Stimulated activated CD8-positive, alpha-beta memory T cell treated with anti-CD3 and anti-CD28 coated beads, Interleukin-7, amount 100 ng/mL, for 1 hour (primary cell): Measurements from ENCODE around the gene APOL6.
"Not testable (repeated sequence)": the region's sequence is repeated elsewhere in the genome, so short reads cannot be mapped to it uniquely, and the experiment has no call there.

ENCODE experiments used
- DNase-seq, 2 donors: peaks; one replicate each; pipeline ENCODE4 v3.0.0-alpha.2; 2020; ENCODE audit warnings: low read depth in 2 of 2

Gene APOL6

GRCh38 chr22:35637254-35637653 lies 11.0 kb upstream of the APOL6 start:
- DNase-seq, result no peak

DNA sequence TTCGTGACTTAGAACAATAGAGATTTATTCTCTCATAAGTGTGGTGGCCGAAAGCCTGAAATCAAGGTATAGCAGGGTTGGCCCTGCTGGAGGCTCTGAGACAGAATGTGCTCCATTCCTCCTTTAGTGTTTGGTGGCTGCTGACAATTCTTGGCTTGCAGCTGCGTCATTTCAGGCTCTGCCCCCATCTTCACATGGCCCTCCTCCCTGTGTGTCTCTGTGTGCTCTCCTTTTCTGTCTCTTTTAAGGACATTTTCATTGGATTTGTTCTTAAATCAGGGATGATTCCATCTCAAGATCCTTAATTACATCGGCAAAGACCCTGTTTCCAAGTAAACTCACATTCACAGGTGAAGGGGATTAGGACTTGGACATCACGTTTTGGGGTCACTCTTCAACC lies 10.2 kb upstream of the APOL6 start:
- DNase-seq, result no peak

- no peak for DNase-seq
These were observed 9.8 kb upstream of the APOL6 start for GRCh38 chr22:35638410-35638809.

DNA sequence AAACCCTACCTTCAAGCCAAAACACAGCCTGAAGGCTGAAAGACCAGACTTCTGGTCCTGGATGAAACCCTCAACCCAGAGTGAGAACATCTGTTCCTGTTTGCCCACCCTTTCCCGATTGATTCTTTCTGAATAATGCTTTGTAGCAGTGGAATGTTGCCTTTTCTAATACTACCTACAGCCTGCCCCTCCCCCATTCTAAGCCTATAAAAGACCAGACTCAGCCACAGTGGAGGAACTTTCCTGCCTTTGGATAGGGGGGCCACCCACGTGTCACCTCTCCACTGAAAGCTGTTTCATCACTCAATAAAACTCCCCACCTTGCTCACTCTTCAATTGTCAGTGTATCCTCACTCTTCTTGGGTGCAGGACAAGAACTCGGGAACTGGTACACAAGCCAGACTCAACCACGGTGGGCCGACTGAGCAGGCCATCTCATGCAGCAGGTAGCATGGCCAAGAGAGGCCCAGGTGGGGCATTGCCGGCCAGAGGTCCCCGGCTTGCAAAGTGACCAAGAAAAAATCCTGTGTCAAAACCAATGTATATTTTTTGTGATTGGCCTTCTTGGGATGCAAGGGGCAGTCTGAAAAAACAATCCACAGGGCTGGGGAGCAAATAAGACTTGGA lies 6.6 kb upstream of the APOL6 start:
- no peak for DNase-seq

DNA sequence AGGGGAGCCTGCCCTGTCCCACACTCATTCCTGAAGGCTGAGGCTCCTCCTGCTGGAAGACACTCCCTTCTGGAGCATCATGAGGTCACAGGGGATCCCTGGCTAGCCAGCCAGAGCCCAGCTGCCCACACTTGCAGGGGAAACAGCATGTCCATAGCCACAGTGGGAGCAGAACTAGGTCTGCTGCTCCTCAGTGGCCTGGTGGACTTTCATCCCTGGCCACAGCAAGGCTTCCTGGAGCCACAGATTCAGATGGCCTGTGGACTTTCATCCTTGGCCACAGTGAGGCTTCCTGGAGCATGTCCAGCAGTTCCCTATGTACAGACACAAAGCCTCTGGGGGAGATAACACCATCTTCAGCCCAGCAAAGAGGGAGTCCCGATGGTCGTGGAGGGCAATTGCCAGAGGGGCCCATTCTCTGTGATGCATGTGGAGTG lies 5.9 kb upstream of the APOL6 start:
- DNase-seq, result no peak

- no peak for DNase-seq
These were observed 4.3 kb upstream of the APOL6 start for GRCh38 chr22:35643991-35644390.

GRCh38 chr22:35645646-35646045 lies 2.6 kb upstream of the APOL6 start:
- no peak for DNase-seq

DNA sequence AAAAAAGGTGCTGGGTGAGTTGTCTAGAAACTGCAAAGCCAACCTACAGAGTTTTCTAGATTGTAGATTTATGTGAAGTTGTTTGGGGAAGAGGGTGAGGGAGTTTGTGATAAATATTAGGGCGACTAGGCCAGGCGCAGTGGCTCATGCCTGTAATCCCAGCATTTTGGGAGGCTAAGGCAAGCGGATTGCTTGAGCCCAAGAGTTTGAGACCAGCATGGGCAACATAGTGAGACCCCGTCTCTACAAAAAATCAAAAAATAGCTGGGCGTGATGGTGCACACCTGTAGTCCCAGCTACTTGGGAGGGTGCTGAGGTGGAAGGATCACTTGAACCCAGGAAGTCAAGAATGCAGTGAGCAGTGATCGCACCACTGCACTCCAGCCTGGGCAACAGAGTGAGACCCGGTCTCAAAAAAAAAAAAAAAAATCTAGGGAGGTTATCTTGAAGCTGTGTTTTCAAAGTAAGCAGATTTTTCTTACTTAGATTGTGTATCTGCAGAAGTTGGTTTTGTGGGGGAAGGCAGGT lies 844 bp downstream of the APOL6 start:
- no peak for DNase-seq

- DNase-seq, result no peak
These were observed 1.5 kb downstream of the APOL6 start for GRCh38 chr22:35649636-35650250.

GRCh38 chr22:35651085-35651484 lies 2.8 kb downstream of the APOL6 start:
- no peak for DNase-seq

DNA sequence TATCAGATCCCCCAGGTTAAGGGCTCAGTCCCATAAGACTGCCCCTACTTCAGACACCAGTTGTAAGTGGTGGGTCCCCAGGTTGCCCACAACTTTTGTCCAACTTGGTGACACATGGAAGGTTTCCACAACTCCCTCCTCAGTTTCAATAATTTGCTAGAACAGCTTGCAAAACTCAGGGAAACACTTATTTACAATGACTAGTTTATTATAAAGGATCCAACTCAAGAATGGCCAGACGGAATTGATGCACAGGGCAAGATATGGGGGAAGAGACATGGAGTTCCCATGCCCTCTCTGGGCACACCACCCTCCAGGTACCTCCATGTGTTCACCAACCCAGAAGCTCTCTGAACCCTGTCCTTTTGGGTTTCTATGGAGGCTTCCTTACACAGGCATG lies 5.6 kb downstream of the APOL6 start:
- no peak for DNase-seq

DNA sequence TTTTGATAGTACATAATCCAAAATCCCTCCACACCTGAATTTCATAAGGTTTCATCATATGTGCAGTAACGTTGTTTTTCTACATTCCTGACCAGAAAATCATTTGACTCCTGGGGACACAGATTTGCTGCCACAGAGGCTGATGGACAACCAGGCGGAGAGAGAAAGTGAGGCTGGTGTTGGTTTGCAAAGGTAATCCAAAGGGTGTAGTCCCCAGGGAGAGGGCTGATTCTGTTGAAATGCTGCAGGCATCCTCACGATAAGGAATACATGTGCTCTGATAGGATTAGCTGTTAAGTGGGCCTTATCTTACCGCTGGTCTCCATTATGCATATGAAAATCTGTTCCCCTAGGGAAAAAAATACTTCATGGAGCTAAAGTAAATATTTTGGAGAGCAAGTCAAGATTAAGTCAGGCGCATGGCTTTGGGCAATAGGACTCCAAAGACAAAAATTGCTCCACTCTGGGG lies 8.1 kb downstream of the APOL6 start:
- DNase-seq, result no peak

DNA sequence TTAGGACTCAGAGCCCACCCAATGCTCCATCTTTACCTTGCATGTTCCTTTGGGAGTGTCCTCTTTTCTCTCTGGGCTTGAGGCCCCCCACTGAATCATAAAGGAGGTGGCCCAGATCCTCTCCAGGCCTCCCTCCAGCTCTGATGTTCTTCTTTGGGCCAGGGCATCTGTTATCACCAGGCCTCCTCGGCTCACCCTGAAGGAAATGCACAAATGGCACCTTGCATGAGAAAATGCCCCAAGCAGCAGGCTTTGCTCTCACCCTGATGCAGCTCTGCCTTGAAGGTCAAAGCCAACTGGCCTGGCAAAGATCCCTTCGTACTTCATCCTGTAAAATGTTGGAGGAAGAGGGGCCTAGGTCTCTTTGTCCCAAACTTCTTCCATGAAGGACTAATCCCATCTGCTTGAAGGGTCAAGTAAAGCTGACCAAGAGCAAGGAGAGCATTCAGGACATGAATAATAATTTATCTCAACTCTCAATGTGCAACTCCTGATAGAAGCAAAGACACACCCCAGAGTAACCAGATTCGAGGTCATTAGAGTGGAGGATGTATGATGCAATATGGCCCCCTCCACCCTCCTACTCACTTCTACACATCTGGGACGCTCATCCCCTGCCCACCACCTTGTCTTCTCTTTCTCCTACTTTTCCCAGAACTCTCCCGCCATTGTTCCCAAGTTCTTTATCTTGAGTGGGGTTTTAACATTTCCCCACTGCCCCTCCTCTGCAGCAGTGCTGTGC lies 9.5 kb downstream of the APOL6 start:
- DNase-seq, result no peak

GRCh38 chr22:35660291-35661127 lies 12.3 kb downstream of the APOL6 start:
- peak; percentile 27 to 29 for DNase-seq

- DNase-seq, result no peak
These were observed 13.2 kb downstream of the APOL6 start for GRCh38 chr22:35661464-35661863.

DNA sequence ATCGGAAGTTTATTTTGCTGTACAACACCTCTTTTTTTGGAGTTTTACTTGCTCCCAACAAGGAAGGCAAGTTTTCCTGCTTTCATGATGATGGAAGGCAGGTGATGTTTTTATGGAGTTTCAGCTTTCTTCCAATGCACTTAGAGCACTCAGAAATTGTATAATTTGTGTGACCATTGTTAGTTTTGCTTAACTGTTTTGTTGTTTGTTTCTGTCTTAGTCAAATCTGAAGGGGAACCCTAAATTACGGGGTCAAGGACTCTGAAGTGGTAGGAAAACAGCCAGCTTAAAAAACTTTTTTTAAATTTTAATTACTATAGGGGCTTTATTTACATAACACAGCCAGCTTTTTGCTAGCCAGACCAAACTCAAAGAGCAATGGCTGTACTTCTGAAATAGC lies 14.7 kb downstream of the APOL6 start:
- no peak for DNase-seq

- no peak for DNase-seq
These were observed 15.1 kb downstream of the APOL6 start for GRCh38 chr22:35663371-35663770.

DNA sequence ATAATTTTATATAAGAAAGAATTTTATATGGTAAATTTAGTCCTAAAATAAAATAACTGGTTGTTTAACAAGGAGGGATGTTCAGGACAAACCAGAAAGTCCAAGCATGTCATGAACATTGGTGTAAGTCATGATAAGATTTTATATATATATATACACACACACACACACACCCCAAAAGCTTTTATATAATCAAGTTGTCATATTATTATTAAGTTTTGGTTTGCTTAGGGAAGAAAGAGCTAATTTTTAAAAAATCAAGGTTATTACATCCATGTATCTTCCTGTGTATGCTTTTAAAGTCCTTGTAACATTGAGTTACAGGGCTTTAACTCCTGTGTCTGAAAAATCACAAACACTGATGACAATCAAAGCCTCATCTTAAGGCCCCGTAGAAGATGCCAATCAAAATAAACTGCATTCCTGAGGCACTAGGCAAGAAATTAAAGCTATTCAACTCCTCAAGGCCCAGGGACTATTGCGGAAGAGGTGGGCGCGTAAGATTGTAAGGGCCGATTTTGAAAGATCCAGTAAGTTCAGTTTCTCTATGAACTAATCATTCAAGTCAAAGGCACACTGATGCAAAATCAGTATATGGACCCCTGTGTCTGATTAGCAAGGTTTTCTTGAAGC lies 16.8 kb downstream of the APOL6 start:
- DNase-seq, result no peak

DNA sequence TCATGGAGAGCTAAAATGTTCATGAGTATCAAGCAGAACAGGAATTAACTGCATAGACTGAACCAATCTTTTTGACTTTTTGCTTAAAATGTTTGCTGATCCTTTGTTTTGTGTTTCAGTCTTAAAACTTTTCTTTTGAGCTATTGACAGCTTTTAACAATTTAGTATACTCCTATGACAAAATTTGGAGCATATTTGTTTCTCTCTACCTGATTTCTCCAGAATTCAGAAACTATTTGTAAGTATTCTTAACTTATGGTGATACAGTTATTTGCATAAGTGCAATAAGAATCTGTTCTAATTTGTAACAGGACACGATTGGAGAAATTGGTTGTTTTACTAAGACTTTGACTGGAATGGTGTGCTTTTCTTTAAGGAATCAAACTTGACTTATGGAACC lies 18.5 kb downstream of the APOL6 start:
- DNase-seq, result not testable (repeated sequence)

DNA sequence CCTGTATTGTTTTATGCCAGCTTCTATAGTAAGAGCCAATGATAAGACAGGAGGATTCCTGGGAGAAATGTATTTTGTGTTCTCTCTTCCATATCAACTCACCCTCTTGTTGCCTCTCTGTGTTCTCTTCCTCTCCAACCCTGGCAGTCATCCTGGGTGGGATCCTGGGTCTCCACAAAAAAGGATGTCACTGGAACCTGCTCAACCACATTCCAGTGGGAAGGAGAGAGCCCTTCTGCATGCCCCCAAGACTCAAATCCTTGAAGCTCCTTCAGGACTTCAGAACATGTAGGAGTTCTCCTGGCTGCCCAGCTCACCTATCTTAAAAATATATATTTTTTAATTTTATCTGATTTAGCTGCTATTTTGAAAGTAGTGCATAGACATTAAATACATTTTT lies 26.1 kb downstream of the APOL6 start:
- DNase-seq, result no peak

DNA sequence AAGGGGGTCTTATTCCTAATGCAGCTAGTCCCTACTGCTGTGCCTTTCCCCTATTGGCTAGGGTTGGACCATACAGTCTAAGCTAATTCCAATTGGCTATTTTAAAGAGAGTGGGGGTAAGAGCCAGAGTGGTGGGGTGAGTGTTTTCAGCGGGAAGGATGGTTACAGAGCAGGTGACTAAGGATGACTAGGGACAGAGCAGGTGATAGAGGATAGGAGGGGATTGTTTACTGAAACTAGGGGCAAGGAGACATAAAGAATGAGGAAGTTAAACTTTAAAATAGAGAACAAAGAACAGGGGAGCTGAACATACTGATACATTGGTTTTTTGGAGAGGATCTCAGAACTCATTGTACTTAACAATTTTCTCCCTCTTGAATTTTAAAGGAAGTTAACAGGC lies 27.8 kb downstream of the APOL6 start:
- not testable (repeated sequence) for DNase-seq
